HL-60/S4 (cell line): ENCODE data around the gene DNASE1.

Experiments used
- in situ Hi-C: fragments of 300-500 bp; cut with MboI; formaldehyde crosslinking; loops from 2 replicates; pipeline ENCODE4 v1.14.3; 2022; ENCODE audit warnings: low sequenced_read_pairs

DNASE1 gene

DNA sequence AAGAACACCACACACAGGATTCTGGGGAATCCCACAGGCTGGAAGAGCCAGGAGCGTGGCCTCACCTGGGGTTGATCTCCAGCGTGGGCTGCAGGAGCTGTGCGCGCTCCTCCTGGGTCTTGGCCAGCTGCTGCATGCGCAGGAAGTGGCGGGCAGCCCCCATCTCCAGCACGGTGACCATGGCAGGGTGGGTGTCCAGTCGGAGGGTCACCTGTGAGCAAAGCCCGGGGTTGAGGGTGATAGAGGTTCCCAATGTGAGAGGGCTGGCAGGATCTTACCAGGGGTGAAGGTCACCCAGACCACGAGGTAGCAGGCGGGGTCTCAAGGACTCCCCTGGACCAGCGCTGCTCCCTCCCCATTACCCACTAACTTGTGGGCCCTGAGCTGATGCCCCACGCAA is 7.4 kb downstream of the DNASE1 start:
- in situ Hi-C loops, result no loop called here

DNA sequence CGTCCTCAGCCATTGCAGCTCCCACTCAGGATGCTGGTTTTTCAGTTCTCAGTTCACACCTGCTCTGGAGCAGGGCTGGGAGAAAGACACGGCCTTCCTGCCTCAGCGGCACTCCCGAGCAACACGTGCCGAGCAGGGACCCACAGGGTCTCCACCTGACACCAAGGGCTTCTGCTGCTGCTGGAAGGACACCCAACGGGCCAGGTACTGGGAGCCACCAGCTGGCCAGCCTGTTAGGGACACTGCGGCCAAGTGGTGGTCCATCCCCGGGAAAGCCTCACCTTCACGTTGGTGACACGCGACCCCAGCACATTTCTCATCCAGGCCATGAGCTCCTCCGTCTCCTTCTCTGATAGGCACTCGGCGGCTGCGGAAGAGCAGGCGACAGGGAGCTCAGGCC is 8.1 kb downstream of the DNASE1 start:
- in situ Hi-C loops, result no loop called here

- in situ Hi-C loops, result no loop called here
Measured at GRCh38 chr16:3664187-3664896, 9.9 kb downstream of the DNASE1 start.

DNA sequence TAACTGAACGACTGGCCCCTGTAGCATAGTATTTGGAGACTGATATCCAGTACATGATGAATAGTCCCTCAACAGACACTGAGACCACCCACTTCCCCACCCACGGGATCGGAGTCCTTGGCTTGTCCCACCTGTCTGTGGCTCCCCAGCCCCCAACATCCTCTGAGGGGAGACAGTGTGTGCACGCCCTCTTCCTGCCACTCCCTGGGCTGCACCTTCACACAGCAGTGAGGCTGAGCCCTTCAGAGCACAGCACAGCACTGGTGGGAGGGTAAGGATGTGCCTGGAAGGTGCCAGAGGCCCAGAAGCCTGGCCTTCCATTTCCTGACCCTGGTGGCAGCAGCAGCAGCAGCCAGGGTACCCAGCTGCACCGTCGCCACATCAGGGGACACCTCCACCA is 11.0 kb downstream of the DNASE1 start:
- in situ Hi-C loops, result no loop called here

DNA sequence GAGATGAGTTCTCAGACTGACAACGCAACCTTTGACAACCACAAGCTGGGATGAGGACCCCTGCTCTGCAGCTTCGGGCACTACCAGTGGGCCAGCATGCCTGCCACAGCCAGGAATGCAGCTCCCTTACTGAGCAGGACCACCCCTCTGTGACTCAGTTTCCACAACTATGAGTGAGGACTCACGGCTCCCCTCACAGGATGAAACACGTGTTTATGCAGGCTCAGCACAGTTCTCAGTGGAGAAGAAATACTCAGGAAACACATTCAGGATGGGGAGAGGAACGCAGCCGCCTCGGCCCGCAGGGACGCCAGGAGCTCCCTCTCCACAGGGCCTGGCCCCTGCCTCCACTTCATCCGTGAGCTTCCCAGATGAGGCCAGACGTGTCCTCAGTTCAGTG is 14.1 kb downstream of the DNASE1 start:
- in situ Hi-C loops, result no loop called here

DNA sequence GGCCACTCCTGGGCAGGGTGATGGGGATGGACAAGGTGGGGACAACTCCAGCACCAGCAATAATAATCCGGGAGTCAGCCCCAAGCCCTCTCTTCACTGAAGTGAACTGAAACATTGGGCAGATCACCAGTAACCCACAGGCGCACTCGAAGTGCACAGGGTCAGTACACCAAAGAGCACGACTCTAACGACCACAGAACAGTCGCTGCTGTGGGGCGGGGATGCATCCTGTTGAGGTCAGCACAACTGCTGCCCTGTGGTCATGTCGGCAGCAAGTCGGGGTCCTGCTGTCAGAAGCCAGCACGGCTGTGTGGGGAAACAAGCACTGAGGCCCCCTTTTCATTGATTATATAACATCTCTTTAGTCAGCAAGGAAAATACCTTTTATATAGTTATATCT is 14.6 kb downstream of the DNASE1 start:
- in situ Hi-C loops, result no loop called here

DNA sequence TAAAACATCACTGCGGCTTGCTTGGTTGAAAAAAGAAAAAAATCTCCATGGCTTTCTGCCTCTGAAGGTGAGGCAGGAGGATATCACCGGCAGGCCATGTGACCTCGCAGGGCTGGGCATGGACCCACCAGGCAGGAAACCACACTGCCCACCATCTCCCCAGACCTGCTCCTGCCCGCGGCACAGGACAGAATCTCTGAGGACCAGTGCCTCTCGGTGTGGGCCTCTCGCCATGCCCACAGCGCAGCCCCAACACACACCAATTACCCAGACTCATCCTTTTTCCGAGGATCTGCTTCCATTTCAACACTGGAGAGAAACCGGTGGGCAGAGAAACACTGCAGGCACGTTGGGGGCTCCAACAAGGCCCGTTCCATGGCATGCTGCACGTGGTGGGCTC is 16.2 kb downstream of the DNASE1 start:
- in situ Hi-C loops, result no loop called here

DNA sequence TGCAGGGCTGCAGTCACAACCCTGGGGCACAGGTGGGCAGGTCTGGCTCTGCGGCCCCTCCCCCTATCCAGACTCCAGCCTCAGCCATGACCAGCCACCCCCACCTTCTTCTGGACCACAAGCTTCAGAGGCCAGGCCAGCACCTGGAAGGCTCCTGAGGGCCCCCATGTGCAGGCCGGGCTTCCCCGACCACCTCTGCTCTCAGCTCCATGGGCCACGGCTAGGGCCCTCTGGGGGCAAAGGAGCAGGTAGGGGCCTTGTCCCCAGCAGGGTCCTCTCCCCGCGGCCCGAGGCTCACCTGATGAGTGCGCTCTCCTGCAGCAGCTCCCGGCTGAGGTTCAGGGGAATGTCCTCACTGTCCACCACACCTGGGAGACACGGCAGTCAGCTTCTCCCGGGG is 16.9 kb downstream of the DNASE1 start:
- in situ Hi-C loops, result no loop called here

DNA sequence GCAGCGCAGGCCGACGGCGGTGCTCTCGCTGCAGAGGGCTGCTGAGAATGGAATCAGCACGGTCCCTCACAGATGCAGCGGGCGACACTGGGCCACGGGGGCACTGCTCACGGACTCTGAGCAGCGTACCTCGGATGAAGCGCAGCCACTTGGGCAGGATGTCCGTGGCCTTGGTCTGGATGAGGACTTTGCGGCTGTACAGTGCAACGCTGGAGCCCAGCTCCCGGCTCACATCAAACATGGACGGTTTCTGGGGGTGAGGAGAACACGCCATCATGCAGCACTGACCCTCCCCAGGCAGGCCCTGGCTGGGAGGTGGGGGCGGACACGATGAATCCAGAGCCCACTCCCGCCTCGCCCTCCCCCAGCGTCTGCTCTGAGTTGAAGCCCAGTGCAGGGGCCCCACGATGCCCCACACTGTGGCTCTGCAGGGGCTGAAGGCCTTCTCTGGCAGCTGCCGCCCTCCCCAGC is 18.1 kb downstream of the DNASE1 start:
- in situ Hi-C loops, result no loop called here

DNA sequence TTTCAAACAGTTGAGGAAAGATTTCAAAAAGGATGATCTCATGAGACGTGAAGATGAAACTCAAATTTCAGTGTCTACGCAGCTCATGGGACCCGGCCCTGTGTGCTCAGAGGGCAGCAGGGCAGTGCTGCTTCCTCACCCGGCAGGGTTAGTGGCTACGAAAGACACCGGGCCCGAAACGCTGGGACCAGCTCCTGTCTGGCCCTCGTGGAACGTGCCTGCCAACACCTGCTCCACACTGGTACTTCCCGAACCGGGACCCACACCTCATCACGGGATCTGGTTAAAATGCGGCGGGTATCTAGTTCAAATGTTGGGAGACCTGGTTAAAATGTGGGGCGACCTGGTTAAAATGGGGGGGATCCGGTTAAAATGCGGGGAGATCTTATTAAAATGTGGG is 18.7 kb downstream of the DNASE1 start:
- in situ Hi-C loops, result no loop called here

GRCh38 chr16:3673676-3674377 is 19.3 kb downstream of the DNASE1 start:
- in situ Hi-C loops, result no loop called here

DNA sequence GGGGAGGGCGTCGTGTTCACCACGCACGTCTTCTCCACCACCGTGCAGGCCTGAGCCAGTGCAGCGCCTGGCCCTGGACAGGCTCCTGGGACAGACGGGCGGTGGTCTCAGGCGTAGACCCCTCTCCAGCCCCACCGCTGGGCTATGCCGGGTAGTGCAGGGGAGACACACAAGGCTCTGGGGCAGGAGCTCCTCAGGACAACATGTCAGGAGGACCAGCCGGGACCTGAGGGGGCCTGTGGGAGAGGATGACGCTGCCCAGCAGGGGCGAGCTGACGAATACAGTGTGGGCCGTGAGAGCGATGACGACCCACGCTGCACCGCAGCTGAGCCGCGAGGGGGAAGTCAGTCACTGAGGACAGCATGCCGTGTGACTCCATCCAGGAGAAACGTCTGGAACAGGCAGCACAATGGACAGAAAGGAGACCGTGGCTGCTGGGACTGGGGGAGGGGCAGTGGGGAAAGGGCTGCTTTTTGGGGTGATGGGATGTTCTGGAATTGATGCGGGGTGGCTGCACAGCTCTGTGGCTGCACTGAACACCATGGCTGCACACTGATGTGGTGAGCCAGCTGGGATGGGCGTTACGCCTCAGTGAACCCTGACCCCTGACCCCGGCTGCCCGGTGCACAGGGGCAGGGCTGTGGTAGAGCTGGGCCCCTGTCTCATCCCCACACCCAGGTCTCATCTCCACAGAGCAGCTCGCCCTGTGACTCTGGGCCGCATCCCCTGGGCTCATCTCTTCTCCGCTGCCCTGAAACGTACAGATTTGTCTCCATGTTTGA is 20.2 kb downstream of the DNASE1 start:
- in situ Hi-C loops, result no loop called here

- in situ Hi-C loops, result no loop called here
Measured at GRCh38 chr16:3675601-3676130, 21.2 kb downstream of the DNASE1 start.

- in situ Hi-C loops, result no loop called here
Measured at GRCh38 chr16:3677994-3678393, 23.5 kb downstream of the DNASE1 start.

DNA sequence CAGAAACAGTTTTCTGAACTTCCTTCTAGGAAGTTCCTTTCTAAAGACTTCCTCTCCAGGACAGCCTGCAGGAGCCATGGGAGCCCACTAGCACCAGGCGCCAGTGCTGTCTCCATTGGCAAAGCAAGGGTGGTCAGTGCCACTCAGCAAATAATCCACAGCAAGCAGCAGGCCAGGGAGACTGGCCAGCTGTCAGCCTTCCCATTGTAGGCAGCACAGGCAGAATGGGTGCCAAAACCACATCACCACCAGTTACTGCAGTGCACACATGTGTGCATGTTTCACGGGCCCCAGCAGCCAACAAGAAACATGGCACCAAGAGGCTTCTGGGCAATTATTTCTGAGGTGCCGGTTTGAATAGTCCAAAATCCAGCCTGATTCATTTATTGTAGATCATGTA is 26.7 kb downstream of the DNASE1 start:
- in situ Hi-C loops, result no loop called here

DNA sequence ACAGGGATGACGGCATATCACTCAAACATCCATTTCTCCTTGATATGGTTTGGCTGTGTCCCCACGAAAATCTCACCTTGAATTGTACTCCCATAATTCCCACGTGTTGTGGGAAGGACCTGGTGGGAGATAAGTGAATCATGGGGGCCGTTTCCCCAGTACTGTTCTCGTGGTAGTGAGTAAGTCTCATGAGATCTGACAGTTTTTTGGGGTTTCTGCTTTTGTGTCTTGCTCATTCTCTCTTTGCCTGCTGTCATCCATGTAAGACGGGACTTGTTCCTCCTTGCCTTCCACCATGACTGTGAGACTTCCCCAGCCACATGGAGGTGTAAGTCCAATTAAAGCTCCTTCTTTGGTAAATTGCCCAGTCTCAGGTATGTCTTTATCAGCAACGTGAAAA is 32.5 kb downstream of the DNASE1 start:
- in situ Hi-C loops, result no loop called here

DNA sequence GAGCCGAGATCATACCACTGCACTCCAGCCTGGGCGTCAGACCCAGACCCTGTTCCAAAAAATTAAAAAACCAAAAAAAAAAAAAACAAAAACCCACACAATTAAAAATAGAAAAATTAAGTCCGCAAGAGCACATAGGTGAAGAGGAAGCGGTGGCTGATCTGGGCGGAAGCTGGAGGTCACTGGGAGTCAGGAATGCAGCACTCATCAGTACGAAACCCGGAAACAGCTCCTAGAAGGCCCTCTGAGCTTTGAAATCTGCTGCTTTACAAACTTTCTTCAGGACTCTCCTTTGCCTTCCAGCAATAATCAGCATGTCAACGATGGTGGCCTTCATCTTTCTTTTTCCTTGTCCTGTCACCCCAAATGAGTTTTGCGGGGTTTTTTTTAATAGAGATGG is 33.3 kb downstream of the DNASE1 start:
- in situ Hi-C loops, result no loop called here

DNA sequence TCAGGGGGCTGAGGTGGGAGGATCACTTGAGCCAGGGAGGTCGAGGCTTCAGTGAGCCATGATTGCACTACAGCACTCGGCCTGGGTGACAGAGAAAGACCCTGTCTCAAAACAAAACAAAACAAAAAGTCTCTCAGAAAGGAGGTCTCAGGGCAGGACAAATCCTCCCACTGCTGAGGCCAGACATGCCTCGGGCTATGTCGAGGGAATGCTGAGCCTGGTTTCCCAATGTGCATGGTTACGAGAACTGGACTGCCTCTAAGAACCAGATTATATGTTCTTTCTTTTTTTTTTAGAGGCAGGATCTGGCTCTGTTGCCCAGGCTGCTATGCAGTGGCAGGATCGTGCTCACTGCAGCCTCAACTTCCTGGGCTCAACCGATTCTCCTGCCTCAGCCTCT is 35.2 kb downstream of the DNASE1 start:
- in situ Hi-C loops, result no loop called here

DNA sequence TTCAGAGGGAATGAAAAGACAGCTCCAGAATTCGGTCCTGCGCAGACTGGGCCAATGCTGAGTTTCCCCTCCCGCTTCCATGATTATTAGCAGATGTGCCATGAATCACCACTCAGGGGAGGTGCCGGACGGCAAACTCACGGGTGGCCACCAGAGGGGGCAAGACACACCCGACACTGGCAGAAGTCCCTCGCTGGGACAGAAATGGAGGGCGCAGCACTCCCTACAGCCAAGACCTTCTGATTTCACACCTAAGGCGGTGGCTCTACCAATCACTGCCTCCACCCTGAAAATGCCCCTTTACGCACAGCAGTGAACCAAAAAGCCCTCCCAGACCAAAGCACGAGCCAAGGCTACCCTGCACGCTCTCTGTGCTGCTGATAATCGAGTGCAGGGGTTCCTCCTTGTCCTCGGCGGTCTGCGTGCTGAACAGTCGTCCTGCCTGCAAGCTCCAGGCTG is 36.0 kb downstream of the DNASE1 start:
- in situ Hi-C loops, result no loop called here

GRCh38 chr16:3690980-3691720 is 36.7 kb downstream of the DNASE1 start:
- in situ Hi-C loops, result no loop called here

DNA sequence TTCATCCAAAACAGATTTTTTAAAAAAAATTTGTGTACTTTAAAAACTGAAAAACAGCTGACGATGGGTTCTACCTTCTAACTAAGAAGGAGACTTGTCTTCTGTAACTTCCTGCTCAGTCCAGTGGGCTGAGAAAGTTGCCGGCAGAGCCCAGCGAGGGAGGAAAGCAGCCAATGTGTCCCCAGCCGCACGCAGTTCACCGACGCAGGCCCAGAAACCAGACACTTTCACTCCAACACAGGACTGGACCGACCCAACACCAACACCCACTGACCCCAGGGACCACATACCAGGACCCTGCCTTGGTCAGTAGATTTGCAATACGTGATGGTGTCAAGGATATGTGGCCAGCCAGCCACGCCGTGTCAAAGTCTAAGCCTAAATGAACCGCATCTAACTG is 37.3 kb downstream of the DNASE1 start:
- in situ Hi-C loops, result no loop called here
